GM21619 (cell line): ENCODE results near the gene TEX22.

Source experiments
- ATAC-seq: cut with Tn5 transposase; IDR thresholded peaks from one replicate; pipeline ENCODE4 v1.9.1; 2021; ENCODE audit not compliant: unreplicated experiment

The TEX22 gene

GRCh38 chr14:105455086-105455640, 56.8 kb downstream of the TEX22 start:
- ATAC-seq = no peak

DNA sequence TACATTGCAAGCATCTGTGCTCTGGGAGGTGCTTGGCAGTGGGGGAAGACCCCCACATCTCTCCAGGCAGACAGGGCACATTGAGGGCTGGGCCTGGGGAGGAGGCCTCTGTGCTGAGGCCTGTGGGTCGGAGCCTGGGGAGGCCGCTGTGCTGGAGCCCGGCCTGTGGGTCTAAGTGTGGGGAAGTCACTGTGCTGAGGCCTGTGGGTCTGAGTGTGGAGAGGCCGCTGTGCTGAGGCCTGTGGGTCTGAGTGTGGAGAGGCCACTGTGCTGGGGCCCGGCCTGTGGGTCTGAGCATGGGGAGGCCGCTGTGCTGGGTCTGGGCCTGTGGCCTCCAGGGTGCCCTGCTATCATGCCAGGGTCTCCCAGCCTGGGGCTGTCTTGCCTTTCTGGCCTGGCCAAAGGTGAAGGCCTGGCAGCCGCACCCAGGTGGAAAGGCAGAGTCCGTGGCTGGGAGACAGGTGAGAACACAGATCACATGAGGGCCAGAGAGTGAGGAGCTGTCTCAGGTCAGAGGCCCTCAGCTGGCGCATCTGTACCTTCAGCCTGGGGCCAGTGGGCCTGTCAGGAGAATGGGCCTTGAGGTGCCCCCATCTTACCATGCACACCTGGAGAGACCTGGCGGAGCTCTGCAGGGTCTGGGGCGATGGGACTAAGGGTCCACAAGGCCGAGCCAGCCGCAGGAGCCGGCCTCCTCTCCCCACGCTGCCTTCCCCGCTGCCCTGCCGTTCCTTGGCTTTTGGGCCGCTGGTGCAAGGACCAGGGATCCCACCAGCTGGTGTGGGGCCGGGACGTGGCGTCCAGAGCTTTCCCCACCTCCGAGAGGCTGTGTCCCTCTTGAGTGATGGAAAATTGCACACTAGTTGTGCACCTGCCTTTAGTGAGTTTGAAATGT, 57.7 kb downstream of the TEX22 start:
- no peak for ATAC-seq

DNA sequence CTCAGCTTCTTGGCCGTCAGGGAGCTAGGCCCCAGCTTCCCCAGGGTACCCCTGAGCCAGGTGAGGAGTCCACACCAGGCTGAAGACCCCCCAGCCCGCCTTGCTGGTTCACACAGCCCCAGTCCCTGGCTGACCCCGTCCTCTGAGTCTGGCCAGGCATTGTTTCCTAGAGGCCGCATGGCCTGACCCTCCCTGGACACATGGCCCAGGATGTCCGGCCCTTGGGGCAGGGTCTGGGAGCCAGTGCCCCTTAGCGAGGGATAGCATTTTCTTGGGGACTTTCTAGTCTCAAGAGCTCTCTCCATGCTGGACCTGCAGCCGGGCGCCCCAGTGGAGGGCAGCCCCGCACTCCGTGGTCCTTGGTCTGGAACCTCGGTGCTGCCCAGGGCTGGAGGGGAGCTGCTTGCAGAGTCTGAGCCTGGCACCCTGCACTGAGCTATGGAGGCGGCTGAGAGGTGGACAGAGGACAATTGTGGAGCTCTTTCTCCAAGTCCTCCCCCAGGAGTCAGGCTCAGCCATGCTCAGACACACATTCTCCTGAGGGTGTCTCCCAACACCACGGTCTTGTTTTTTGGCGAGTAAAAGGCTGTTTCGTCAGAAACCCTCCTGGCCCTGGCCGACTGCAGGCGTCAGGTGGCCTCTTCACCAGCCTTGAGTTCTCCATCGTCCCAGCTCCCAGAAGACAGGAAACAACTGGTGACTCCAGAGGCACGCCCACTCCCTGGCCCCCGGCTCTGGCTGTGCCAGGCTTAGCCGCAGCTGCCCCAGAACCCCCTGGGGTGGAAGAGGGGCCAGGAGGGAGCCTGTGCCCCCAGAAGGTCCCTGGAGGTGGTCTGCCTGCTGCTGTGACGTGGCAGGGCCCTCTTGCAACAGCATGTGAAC, 58.6 kb downstream of the TEX22 start:
- ATAC-seq = no peak

- ATAC-seq = no peak
Observed at GRCh38 chr14:105458010-105458409, 59.7 kb downstream of the TEX22 start.

DNA sequence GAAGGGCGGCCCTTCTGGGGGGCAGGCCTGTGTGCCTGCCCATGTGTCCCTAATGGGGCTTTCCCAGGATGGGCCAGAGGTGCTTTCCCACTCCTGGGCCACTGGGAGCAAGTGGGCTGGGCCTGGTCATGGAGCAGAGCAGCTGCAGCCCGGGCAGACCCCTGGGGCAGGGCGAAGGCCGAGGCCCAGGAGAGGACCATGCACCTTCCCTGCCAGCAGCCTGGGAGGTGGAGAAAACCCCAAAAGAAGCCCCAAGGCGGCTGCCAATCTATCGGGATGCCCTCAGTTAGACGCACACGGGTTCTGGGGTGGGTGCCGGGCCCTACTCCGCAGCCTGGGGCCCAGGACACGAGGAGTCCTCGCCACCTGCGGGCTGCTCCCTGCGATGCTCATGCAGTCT, 60.2 kb downstream of the TEX22 start:
- no peak for ATAC-seq

DNA sequence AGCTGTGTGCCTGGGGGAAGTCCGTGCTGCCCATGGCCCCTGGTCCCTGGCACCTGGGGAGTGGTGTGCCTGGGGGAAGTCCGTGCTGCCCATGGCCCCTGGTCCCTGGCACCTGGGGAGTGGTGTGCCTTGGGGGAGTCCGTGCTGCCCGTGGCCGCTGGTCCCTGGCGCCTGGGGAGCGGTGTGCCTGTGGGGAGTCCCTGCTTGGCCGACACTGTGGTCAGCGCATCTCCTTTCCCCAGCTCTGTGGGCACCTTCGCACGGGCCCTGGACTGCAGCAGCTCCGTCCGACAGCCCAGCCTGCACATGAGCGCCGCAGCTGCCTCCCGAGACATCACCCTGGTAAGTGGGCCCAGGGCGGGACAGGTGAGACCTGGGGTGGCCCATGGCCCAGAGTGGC, 61.8 kb downstream of the TEX22 start:
- ATAC-seq = no peak

GRCh38 chr14:105460616-105461015, 62.3 kb downstream of the TEX22 start:
- no peak for ATAC-seq

DNA sequence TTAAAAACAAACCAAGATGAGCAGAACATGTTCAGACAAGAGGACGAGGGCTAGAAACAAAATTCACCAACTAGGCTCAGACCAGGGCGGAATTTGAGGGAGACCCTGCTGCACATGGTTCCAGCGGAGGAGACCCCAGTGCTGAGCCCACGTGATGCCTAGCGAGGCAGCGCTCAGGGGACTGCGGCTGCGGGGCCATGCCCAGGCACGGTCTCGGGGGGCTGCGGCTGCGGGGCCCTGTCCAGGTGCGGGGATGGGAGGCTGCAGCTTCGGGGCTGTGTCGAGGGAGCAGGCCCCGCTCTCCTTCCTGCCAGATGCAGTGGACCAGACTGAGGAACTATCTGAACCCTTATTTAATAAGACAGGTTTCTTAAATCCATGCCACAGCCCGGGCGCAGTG, 63.6 kb downstream of the TEX22 start:
- ATAC-seq = no peak
